Kidney (tissue), 14 donors: ENCODE results near the gene PSME4. TPM values are rescaled to one million over a fixed set of nuclear protein-coding genes. Genes with fewer than 3 reads are reported as not detected.

Experiments used
- DNase-seq, 5 donors: peaks; one replicate each; pipeline ENCODE4 v3.0.0-alpha.2; 2013 to 2020
- FAIRE-seq: peaks from 2 replicates; lab custom pipeline; 2012; peaks lifted over from hg19 to GRCh38; lab: Jason Lieb, UNC
- H3K27ac ChIP-seq, 2 donors: one replicate each; pipeline ENCODE4 v1.7.0; 2013; ENCODE audit warnings: low read depth in 2 of 2, low read length in 2 of 2, inconsistent platforms in 1 of 2
- H3K27me3 ChIP-seq: one replicate; pipeline ENCODE4 v1.7.1; 2013; ENCODE audit warnings: low read length, inconsistent platforms; ENCODE audit not compliant: control insufficient read depth, insufficient read depth
- H3K36me3 ChIP-seq, 3 donors: one replicate each; pipeline versions ENCODE4 v1.7.0 to v1.7.1; 2013; ENCODE audit warnings: low read length in 3 of 3, control low read depth in 1 of 3, inconsistent platforms in 1 of 3; ENCODE audit not compliant: insufficient read depth in 3 of 3, control insufficient read depth in 2 of 3
- H3K4me1 ChIP-seq, 3 donors: one replicate each; pipeline versions ENCODE4 v1.7.0 to v1.7.1; 2013; ENCODE audit warnings: low read length in 3 of 3, inconsistent platforms in 1 of 3, low read depth in 1 of 3; ENCODE audit not compliant: control insufficient read depth in 2 of 3, insufficient read depth in 2 of 3
- H3K4me3 ChIP-seq, 3 donors: one replicate each; pipeline versions ENCODE4 v1.7.0 to v1.8.1; 2013; ENCODE audit warnings: low read length in 3 of 3, control low read depth in 1 of 3, inconsistent platforms in 1 of 3
- H3K9ac ChIP-seq, 3 donors: one replicate each; pipeline versions ENCODE4 v1.7.0 to v1.7.1; 2013; ENCODE audit warnings: low read length in 3 of 3, control low read depth in 1 of 3, inconsistent platforms in 1 of 3
- H3K9me3 ChIP-seq, 3 donors: one replicate each; pipeline versions ENCODE4 v1.7.0 to v1.7.1; 2013; ENCODE audit warnings: low read length in 3 of 3, control low read depth in 1 of 3, inconsistent platforms in 1 of 3; ENCODE audit not compliant: control insufficient read depth in 2 of 3, insufficient read depth in 1 of 3
- CTCF ChIP-seq: IDR thresholded peaks from 3 replicates; pipeline ENCODE4 v1.5.1; 2012; ENCODE audit warnings: mild to moderate bottlenecking, moderate library complexity, borderline replicate concordance; ENCODE audit not compliant: insufficient read depth; ENCODE audit errors: extremely low read depth
- intact Hi-C: fragments of 100-400 bp; cut with DNase I; formaldehyde crosslinking; loops from one replicate; pipeline ENCODE4 v1.11.1; 2022
- polyA plus RNA-seq: library from polyadenylated mRNA; stranded (reverse); fragments of 350-450 nt; fragmentation: Illumina TruSeq; extraction: RNeasy Lipid Tissue Mini Kit (QIAGEN cat#74804); gene quantifications from one replicate; pipeline ENCODE4 v1.2.3, GENCODE V29; 2014; ENCODE audit warnings: low read depth, low replicate concordance; ENCODE audit not compliant: insufficient read depth
- total RNA-seq: library from RNA; stranded (reverse); fragmentation: NEBNext Ultra II Directional; extraction: Animal tissue kit (Norgen Biotek cat#: 25700); gene quantifications from one replicate; pipeline ENCODE4 v1.2.1, GENCODE V29; 2021
- donor health status: control.
- donor health status: control.
- donor health status: control.
- donor health status: control.
- donor health status: control.
- donor health status: DM: yes; HTN: yes; CAD: no.
- donor health status: Normal renal cell carcinoma (clear cell type).

PSME4 gene
- total and polyA plus RNA-seq, 2 donors from 2014 or later = 23.4 to 41.7 TPM

- H3K27me3 ChIP-seq = no peaks in the 10 kb centered on the region
- H3K9ac ChIP-seq = no peak overlapping the region
- H3K27ac ChIP-seq = no peak overlapping the region
- no peak overlapping the region for H3K4me3 ChIP-seq
- H3K36me3 ChIP-seq = no peaks in the 10 kb centered on the region
- intact Hi-C loops = no loop called here
- FAIRE-seq (no peak), DNase-seq (no peak)
- H3K4me1 ChIP-seq = no peaks in the 10 kb centered on the region
- H3K9me3 ChIP-seq = peaks cover 0 to 1% (median 0%) of the 10 kb centered on the region in 3 donors
- no peak for TF ChIP-seq CTCF
These were observed 43.2 kb upstream of the PSME4 start for GRCh38 chr2:54013996-54014395.

- peaks cover 0 to 1% (median 0%) of the 10 kb centered on the region in 3 donors for H3K9me3 ChIP-seq
- peaks cover 0 to 4% (median 0%) of the 10 kb centered on the region in 3 donors for H3K4me1 ChIP-seq
- intact Hi-C loops = no loop called here
- H3K27ac ChIP-seq = no peak overlapping the region
- no peak for FAIRE-seq
- no peak overlapping the region for H3K9ac ChIP-seq
- no peaks in the 10 kb centered on the region for H3K36me3 ChIP-seq
- no peak for DNase-seq
- TF ChIP-seq CTCF = no peak
- no peak overlapping the region for H3K4me3 ChIP-seq
- H3K27me3 ChIP-seq = no peaks in the 10 kb centered on the region
These were observed 41.8 kb upstream of the PSME4 start for GRCh38 chr2:54012538-54013141.

GRCh38 chr2:54009549-54009948, 38.8 kb upstream of the PSME4 start:
- Histone ChIP-seq H3K27me3 (no peaks in the 10 kb centered on the region), H3K27ac (no peak overlapping the region), H3K9me3 (peaks cover 0 to 1% (median 0%) of the 10 kb centered on the region in 3 donors), H3K9ac (no peak overlapping the region), H3K36me3 (no peaks in the 10 kb centered on the region), H3K4me1 (peaks cover 0 to 4% (median 0%) of the 10 kb centered on the region in 3 donors), H3K4me3 (no peak overlapping the region)
- TF ChIP-seq CTCF = no peak
- FAIRE-seq = no peak
- intact Hi-C loops = no loop called here
- no peak for DNase-seq
